Measurements from ENCODE around the gene PHACTR1.

DNA sequence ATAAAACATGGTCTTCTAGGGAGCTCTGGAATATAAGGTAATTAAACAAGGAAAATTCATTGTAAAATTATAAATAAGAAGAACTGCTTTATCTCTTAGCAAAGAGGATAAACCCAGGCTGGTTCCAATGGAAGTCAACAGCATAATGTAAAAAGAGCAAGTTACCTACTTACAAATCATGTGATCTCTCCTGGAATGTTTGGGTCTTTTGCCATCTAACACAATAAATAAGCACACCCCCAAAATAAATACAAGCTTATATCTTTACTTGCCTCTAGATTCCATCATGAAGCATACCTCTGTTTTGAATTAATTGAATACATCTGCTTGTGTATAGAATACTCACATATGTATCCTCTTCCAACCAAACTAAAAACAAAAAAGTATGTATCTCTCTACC is 2.5 kb upstream of the PHACTR1 start:
- TF ChIP-seq, protein P1, sequence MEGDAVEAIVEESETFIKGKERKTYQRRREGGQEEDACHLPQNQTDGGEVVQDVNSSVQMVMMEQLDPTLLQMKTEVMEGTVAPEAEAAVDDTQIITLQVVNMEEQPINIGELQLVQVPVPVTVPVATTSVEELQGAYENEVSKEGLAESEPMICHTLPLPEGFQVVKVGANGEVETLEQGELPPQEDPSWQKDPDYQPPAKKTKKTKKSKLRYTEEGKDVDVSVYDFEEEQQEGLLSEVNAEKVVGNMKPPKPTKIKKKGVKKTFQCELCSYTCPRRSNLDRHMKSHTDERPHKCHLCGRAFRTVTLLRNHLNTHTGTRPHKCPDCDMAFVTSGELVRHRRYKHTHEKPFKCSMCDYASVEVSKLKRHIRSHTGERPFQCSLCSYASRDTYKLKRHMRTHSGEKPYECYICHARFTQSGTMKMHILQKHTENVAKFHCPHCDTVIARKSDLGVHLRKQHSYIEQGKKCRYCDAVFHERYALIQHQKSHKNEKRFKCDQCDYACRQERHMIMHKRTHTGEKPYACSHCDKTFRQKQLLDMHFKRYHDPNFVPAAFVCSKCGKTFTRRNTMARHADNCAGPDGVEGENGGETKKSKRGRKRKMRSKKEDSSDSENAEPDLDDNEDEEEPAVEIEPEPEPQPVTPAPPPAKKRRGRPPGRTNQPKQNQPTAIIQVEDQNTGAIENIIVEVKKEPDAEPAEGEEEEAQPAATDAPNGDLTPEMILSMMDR (IDR thresholded peaks at IDR 0.05): no peak
- TF ChIP-seq POLR2A (IDR thresholded peaks at IDR 0.05): no peak
